Stimulated activated CD4-positive, alpha-beta T cell treated with anti-CD3 and anti-CD28 coated beads, TNF-alpha, amount 100 ng/mL, for 24 hours (primary cell): Measurements from ENCODE around the gene FABP3.

Experiments used
- DNase-seq, 3 experiments: peaks; one replicate each; pipeline ENCODE4 v3.0.0-alpha.2; 2020; ENCODE audit warnings: low read depth in 3 of 3

The FABP3 gene

GRCh38 chr1:31372051-31372450 is 825 bp downstream of the FABP3 start:
- DNase-seq = no peak

- DNase-seq = no peak
Observed at GRCh38 chr1:31371121-31371959, 1.5 kb downstream of the FABP3 start.

DNA sequence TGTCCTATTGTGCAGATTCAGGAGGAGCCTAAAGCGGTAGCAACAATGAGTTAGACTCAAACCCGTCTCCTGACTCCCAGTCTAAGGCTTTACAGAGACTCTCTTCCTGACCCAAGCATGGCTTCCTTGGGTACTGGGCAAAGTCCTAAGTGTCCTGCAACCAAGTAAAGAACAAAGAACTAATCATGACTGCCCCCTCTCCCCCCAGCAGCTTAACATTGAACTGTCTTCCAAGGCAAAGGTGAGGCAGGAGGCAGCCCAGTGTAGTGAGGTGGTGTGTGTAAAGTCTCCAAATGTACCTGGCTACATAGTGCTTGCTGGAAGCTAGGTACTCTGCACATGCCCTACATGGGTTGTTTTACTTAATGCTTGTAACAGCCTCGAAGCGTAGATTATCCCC is 2.3 kb downstream of the FABP3 start:
- no peak for DNase-seq

DNA sequence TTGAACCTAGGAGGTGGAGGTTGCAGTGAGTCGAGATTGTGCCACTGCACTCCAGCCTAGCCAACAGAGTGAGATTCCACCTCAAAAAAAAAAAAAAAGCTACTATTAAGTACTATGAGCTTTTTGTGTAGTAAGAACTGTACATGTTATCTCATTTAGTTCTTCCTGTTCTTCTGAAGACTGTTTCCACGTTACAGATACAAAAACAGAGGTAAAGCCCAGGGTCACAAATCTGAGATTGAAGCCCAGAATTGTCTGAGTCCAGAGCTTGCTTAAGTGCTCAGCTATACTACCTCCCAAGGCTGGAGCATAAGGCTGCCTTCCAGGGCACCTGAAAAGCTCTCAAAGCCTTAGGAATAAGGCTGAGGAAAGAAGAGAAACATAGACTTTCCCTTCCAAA is 2.9 kb downstream of the FABP3 start:
- DNase-seq = no peak

DNA sequence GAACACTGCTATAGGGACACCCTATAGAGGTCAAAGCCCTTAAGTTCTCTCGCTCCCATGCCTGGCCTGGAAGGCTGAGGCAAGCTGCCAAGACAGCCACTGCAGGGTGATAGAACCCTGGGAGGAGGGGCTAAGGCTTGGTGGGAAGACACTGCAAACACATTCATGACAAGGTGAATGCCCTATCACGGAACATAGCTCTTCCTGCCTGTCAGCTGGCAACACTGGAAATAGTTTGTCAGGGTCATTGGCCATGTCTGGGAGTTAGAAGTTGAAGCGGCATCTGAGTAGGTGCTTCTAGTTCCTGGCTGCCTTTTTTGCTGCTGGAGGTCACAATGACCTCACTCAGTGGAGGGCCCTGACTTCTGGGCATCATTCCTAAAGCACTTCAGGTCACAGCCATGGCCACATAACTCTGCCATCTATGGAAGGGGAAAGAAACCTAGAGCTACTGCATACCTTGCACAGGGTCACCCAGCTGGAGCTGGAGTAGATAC is 4.2 kb downstream of the FABP3 start:
- no peak for DNase-seq

DNA sequence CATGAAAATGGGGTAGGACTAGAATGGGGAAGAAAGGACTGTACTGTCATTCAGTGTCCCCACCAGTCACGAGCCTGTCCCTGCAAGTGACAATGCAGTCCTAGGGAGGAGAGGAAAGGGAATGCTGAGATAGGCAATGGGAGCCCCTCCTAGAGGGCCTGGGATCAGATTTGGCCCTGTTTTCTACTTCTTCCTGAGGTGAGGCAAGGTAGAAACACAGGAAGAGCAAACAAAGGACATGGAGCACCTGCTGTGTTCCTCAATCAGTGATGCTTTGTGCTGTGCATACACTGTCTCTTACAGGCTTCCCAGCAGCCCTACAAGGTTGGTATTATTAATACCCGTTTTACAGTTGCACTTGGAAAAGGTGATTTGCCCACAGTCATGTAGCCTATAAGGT is 6.1 kb downstream of the FABP3 start:
- DNase-seq = no peak

DNA sequence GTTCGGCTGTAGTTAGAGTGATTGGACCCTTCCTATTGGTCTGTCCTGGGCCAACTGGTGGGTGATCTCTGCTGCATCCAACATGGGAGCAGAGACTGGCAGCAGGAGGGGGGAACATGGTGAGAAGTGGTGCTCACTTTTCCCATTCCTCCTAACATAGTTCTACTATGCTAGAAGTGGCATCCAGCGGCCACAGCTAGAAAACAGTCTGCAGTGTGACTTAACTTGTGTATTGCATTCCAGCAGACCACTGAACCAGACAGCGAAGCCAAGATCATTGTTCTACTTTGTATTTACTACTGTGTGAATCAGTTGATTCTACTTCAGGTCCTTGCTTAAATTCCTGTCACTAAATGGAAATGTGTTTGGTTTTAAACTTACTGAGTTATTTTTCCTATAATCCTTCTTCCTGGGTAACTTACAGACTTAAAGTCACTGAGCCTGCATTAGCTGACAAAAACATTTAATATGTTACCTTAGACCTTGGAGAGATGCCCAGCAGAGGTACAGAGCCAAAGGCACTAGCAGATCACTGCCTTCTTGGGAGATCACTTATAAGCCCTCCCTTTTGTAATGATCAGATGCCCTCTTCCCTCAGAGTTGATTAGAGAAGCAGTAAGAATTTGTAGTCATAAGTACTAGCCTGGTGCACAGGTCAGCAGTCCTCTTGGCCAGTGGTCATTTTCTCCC is 8.2 kb downstream of the FABP3 start:
- DNase-seq = no peak

DNA sequence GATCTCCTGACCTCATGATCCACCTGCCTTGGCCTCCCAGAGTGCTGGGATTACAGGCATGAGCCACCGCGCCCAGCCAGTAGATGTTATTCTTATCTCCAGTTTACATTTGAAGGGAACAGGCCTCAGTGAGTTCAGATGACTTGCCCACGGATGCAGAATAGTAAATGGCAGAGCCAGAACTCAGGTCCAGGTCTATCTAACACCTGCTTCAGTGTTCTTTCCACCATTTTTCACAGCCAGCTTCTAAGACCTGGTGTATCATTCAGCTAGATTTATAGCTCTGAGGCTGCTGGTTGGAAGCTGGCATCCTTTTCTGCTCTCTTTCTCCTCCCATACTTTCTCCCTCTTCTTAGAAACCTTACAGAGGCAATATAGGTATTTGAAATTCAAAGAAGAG is 10.8 kb downstream of the FABP3 start:
- DNase-seq = no peak

GRCh38 chr1:31361607-31362006 is 11.3 kb downstream of the FABP3 start:
- no peak for DNase-seq

DNA sequence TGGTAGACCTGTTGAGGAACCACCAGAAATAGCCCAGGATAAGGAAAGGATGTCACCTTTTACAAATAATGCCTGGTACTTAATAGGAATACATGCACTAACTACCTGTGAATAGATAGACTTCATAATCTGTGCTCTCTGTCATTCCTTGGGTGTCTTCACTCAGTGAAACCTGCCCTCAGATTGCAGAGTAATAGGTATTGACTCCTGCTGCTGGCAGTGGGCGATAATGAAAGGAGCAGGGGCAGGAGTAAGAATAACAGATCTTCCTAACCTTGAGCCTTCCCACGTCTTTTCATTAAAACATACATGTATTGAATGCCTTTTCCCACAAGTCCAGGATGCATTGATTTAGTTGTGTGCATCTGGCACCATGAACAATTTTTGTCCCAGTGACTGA is 16.4 kb downstream of the FABP3 start:
- no peak for DNase-seq

DNA sequence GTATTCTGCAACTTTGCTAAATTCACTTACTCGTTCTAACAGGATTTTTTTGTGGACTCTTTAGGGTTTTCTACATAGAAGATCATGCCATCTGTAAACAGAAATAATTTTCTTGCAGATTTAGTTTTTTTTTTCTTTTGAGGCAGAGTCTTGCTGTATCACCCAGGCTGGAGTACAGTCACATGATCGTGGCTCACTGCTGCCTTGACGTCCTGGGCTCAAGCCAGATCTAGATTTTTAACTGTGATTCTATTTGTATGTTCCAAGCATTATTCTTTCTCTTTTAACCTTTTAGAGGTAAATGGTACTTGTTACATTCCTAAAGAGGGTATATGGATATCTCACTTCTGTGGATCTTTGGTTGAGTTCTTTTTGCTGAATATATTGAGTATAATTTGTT is 18.6 kb downstream of the FABP3 start:
- DNase-seq = no peak

- no peak for DNase-seq
Observed at GRCh38 chr1:31348449-31348848, 24.4 kb downstream of the FABP3 start.

DNA sequence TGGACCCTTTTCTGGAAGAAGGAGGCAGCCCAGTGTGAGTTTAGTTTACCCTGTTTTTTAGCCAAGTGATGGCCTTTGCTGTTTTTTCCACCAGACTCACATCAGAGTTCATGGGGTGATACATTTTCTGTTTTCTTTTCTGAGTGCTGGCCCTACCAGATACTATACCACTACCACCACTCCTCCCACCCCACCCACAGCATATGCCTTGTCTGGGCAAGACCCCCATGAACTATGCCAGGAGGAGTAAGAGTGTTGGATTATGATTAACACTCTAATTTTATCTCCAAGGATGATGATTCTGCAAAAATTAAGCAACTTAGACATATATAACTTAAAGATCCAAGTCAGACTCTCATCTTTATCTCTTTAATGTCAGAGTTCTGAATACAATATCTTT is 26.1 kb downstream of the FABP3 start:
- no peak for DNase-seq

DNA sequence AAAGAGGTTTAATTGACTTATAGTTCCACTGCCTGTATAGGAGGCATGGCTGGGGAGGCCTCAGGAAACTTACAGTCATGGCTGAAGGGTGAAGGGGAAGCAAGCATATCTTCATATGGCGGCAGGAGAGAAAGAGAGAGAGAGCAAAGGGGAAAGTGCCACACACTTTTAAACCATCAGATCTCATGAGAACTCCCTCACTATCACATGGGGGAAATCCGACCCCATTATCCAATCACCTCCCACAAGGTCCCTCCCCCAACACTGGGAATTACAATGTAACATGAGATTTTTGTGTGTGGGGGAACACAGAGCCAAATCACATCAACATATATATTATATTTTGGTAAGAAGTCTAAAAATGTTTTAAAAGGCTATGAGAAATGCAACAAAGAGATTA is 27.2 kb downstream of the FABP3 start:
- DNase-seq = no peak

DNA sequence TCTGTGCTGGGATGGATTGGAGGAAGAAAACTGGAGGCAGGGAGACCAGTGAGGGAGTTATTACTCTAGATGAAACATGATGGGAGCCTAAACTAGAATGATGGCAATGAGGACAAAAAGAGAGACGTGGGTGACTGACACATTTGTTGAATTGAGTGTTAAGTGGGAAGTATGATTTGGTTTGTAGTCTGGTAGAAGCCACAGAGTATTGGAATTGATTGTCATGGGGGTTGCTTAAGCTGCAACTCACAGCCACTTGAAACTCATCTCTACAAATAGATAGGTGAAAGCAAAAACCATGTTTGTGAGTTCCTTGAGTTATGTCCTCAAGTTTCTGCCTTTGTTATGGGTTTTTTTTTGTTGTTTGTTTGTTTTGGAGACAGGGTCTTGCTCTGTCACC is 28.4 kb downstream of the FABP3 start:
- DNase-seq = no peak

DNA sequence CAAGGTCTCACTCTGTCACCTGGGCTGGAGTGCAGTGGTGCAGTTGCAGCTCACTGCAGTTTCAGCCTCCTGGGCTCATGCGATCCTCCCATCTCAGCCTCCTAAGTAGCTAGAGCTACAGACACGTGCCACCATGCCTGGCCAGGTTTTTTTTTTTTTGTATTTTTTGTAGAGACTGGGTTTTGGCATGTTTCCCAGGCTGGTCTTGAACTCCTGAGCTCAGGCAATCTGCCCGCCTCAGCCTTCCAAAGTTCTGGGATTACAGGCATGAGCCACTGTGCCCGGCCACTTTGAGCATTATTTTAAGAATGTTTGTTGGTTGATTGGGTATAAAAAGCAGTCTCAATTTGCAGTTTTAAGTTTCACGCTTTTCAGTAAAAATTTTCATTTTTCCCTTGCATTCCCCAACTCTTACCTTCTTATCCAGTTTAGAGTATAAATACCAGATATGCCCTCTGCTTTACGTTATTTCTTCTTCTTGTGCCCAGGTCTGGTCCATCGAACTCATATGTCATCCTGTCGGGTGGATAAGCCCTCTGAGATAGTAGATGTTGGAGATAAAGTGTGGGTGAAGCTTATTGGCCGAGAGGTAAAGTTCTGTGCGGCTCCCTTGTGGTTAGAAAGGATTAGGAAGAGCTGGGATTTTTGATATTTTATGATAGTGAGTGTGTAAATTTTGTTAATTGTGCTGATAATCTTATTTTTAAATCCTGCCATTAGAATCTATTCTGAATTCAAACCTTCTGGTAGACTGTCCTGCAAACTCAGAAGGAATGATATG is 36.0 kb downstream of the FABP3 start:
- no peak for DNase-seq

DNA sequence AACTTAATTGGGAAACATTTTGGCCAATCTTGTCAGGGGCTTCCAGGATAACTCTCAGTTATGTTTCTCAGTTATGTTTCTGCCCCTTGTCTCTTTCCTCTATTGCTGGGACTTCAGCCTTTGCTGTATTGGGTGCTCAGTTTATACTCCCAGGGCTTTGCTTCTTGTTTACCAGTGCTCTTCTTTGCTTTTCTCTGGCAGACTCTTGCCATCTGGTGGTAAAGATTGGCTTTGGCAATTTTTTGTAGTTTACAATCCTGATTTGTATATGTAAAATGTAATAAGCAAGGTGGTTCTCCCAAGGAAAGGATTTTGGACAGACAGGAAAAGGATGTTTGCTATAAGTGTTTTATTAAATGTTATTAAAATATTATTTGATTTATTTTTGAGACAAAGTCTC is 37.9 kb downstream of the FABP3 start:
- DNase-seq = no peak

- no peak for DNase-seq
Observed at GRCh38 chr1:31327381-31327780, 45.5 kb downstream of the FABP3 start.

- DNase-seq = no peak
Observed at GRCh38 chr1:31326461-31326860, 46.4 kb downstream of the FABP3 start.

- DNase-seq = no peak
Observed at GRCh38 chr1:31324992-31325391, 47.9 kb downstream of the FABP3 start.

GRCh38 chr1:31324093-31324492 is 48.8 kb downstream of the FABP3 start:
- DNase-seq = no peak

DNA sequence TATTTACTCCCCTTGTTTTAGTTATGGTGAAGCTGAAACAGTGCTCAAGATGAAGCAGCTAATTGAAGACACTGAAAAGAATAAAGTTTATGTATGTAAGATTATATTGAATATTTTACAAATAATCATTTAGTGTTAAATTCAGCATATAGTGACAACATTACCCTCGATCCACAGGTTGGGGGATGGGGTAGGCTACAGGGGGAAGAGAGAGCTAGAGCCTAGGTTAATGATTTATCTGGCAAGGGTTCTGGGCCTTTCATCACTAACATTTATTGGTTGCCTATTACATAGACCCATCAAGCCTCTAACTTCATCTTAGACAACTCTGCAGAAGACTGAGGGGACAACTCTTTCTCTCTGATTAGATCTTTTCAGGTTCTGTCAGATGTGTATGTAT is 54.7 kb downstream of the FABP3 start:
- DNase-seq = no peak

- DNase-seq = no peak
Observed at GRCh38 chr1:31315902-31316301, 57.0 kb downstream of the FABP3 start.
